ENCODE results near the gene VPS11.

DNA sequence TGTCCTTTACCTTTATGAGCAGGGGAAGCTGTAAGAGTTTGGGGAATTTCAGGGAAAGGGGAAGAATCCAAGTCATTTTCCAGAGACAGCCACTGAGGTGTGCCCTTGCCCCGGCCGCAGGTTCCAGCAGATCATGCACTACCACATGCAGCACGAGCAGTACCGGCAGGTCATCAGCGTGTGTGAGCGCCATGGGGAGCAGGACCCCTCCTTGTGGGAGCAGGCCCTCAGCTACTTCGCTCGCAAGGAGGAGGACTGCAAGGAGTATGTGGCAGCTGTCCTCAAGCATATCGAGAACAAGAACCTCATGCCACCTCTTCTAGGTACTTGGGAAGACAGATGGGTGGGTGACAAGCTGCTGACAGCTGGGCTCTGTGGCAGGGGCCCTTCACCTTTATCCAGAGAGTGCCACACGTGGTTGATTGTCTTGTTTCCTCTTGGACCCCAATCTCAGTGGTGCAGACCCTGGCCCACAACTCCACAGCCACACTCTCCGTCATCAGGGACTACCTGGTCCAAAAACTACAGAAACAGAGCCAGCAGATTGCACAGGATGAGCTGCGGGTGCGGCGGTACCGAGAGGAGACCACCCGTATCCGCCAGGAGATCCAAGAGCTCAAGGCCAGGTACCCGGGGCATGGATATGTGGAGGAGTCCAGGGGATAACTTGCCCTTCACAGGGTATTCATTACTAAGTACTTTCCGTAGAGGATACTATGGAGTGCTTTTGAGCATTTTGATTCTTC is 11.2 kb downstream of the VPS11 start:
- TF ChIP-seq, protein P1, sequence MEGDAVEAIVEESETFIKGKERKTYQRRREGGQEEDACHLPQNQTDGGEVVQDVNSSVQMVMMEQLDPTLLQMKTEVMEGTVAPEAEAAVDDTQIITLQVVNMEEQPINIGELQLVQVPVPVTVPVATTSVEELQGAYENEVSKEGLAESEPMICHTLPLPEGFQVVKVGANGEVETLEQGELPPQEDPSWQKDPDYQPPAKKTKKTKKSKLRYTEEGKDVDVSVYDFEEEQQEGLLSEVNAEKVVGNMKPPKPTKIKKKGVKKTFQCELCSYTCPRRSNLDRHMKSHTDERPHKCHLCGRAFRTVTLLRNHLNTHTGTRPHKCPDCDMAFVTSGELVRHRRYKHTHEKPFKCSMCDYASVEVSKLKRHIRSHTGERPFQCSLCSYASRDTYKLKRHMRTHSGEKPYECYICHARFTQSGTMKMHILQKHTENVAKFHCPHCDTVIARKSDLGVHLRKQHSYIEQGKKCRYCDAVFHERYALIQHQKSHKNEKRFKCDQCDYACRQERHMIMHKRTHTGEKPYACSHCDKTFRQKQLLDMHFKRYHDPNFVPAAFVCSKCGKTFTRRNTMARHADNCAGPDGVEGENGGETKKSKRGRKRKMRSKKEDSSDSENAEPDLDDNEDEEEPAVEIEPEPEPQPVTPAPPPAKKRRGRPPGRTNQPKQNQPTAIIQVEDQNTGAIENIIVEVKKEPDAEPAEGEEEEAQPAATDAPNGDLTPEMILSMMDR (conservative IDR thresholded peaks at IDR 0.05; ENCODE audit: low read length), result no peak
- TF ChIP-seq EZH2phosphoT487 (IDR thresholded peaks at IDR 0.05; ENCODE audit: borderline replicate concordance), result no peak
